MCF 10A (cell line): ENCODE data around the gene GRID1. TPM values are rescaled to one million over a fixed set of nuclear protein-coding genes. Genes with fewer than 3 reads are reported as not detected.

Experiments
- BruUV-seq: library from RNA; stranded (reverse); fragments of 400-500 nt; replicated peaks from 2 replicates; lab custom pipeline; 2021; lab: Mats Ljungman, UMichigan
- CTCF ChIA-PET: fragments of 300-600 bp; sonication (Branson Sonifier 250); formaldehyde crosslinking; extraction: SDS; loops from one replicate; lab custom pipeline; 2021; ENCODE audit warnings: antibody characterized with exemption, inconsistent platforms; lab: Yijun Ruan, JAX
- POLR2A ChIA-PET: fragments of 300-600, 350-650 bp; sonication (Branson Sonifier 250); formaldehyde crosslinking; extraction: SDS; loops from one replicate; lab custom pipeline; 2020; ENCODE audit warnings: antibody characterized with exemption, inconsistent platforms; lab: Yijun Ruan, JAX
- DNase-seq: peaks from one replicate; pipeline ENCODE4 v3.0.0-alpha.2; 2018; ENCODE audit not compliant: unreplicated experiment
- H3K27ac Mint-ChIP-seq: one replicate; pipeline ENCODE4 v1.8.0; 2022; ENCODE audit warnings: mild to moderate bottlenecking, low read depth, mixed read lengths; ENCODE audit not compliant: unreplicated experiment
- H3K27me3 Mint-ChIP-seq: one replicate; pipeline ENCODE4 v1.8.0; 2022; ENCODE audit warnings: mixed read lengths; ENCODE audit not compliant: insufficient read depth, unreplicated experiment
- H3K36me3 Mint-ChIP-seq: one replicate; pipeline ENCODE4 v1.8.0; 2022; ENCODE audit warnings: mild to moderate bottlenecking, moderate library complexity, mixed read lengths; ENCODE audit not compliant: insufficient read depth, unreplicated experiment
- H3K4me1 Mint-ChIP-seq: one replicate; pipeline ENCODE4 v1.8.0; 2022; ENCODE audit warnings: mixed read lengths; ENCODE audit not compliant: insufficient read depth, unreplicated experiment
- H3K4me3 Mint-ChIP-seq: one replicate; pipeline ENCODE4 v1.8.0; 2022; ENCODE audit warnings: mild to moderate bottlenecking, moderate library complexity, mixed read lengths; ENCODE audit not compliant: unreplicated experiment
- H3K9me3 Mint-ChIP-seq: one replicate; pipeline ENCODE4 v1.8.0; 2022; ENCODE audit warnings: mixed read lengths; ENCODE audit not compliant: unreplicated experiment
- intact Hi-C: fragments of 100-400 bp; cut with micrococcal nuclease; formaldehyde crosslinking; loops from 2 replicates; pipeline ENCODE4 v1.14.1; 2022
- total RNA-seq: library from RNA; stranded (reverse); gene quantifications from 2 replicates; pipeline ENCODE4 v1.2.3, GENCODE V29; 2022
- TF ChIP-seq, protein P1 (sequence below): fragments of 200-600 bp; IDR thresholded peaks from one replicate; pipeline ENCODE4 v1.8.0; 2022; ENCODE audit warnings: antibody characterized with exemption, mild to moderate bottlenecking; ENCODE audit not compliant: unreplicated experiment

GRID1 gene
- total RNA-seq, 1 experiment from 2014 or later, result not detected

DNA sequence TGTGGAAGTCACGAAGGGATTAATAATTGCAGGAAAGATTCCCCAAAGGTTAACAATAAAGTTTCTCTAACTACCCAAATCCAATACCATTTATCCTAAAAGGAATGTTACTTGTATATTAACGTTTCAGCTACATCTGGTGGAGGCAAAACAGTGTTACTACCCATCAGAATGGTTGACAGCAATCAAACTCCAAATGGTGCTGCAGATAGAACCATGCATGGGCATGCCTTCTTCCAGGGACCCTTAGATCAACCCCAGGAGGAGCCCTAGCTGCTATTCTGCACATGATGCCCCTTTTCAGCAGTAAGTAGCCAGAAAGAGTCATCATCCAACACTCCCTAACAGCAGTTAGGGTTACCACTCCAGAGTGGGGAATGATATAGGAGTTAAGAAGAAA lies 336.3 kb downstream of the GRID1 start:
- Mint-ChIP-seq H3K4me1 (no peaks in the 10 kb centered on the region), H3K4me3 (no peak overlapping the region), H3K36me3 (no peaks in the 10 kb centered on the region), H3K9me3 (peaks cover 35% of the 10 kb centered on the region), H3K27ac (no peak overlapping the region), H3K27me3 (no peaks in the 10 kb centered on the region)
- DNase-seq, result no peak
- BruUV-seq, result no TSS peak
- ChIA-PET POLR2A (no interaction called here), CTCF (no interaction called here)
- TF ChIP-seq, protein P1, sequence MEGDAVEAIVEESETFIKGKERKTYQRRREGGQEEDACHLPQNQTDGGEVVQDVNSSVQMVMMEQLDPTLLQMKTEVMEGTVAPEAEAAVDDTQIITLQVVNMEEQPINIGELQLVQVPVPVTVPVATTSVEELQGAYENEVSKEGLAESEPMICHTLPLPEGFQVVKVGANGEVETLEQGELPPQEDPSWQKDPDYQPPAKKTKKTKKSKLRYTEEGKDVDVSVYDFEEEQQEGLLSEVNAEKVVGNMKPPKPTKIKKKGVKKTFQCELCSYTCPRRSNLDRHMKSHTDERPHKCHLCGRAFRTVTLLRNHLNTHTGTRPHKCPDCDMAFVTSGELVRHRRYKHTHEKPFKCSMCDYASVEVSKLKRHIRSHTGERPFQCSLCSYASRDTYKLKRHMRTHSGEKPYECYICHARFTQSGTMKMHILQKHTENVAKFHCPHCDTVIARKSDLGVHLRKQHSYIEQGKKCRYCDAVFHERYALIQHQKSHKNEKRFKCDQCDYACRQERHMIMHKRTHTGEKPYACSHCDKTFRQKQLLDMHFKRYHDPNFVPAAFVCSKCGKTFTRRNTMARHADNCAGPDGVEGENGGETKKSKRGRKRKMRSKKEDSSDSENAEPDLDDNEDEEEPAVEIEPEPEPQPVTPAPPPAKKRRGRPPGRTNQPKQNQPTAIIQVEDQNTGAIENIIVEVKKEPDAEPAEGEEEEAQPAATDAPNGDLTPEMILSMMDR, result no peak
- intact Hi-C loops, result no loop called here

DNA sequence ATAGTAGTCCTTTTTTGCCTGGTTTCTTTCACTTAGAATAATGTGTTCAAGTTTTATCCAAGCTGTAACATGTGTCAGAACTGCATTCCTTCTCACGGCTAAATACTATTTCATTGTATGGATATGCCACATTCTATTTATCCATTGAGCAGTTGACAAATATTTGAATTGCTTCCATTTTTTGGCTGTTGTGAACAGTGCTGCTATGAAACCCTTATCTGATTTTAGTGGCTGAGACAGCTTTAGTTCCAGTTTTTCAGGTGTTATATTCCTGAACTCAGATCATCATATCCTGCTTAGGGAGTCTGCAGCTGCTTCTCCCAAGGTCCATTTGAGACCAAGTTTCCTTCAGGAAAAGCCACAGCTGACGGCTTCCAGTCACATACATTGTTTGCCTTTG lies 339.2 kb downstream of the GRID1 start:
- ChIA-PET CTCF (interaction anchor here (0.7 to 1.0 kb wide), 4 partner anchors 14 to 100 kb away, joined by 3 to 4 read pairs (median 3); no protein-coding TSS in a partner anchor), POLR2A (no interaction called here)
- Mint-ChIP-seq H3K27ac (no peak overlapping the region), H3K27me3 (no peaks in the 10 kb centered on the region), H3K9me3 (peaks cover 39% of the 10 kb centered on the region), H3K4me1 (no peaks in the 10 kb centered on the region), H3K36me3 (no peaks in the 10 kb centered on the region), H3K4me3 (no peak overlapping the region)
- no TSS peak for BruUV-seq
- intact Hi-C loops, result no loop called here
- no peak for DNase-seq
- TF ChIP-seq, protein P1, result no peak

DNA sequence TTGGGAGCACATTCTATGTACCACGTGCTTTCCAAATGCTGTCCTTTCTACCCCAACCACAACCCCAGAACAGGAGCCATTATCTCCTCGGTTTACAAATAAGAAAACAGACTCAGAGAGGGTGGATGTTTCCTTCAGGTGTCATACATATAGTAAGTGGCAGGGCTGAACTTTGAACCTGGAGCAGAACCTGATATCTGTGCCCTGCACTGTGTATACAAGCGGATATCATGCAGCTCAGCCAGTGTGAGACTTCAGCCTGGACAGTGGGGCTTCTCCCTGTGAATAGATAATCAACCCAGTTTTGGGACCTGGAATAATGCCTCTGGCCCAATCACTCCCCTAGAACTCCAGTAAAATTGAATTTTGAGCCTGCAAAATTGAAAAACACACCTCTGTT lies 341.1 kb downstream of the GRID1 start:
- H3K36me3 Mint-ChIP-seq, result no peaks in the 10 kb centered on the region
- intact Hi-C loops, result no loop called here
- H3K27me3 Mint-ChIP-seq, result no peaks in the 10 kb centered on the region
- H3K4me3 Mint-ChIP-seq, result no peak overlapping the region
- no peak overlapping the region for H3K27ac Mint-ChIP-seq
- no TSS peak for BruUV-seq
- peaks cover 31% of the 10 kb centered on the region for H3K9me3 Mint-ChIP-seq
- no peaks in the 10 kb centered on the region for H3K4me1 Mint-ChIP-seq
- TF ChIP-seq, protein P1, result no peak
- no peak for DNase-seq
- ChIA-PET POLR2A (no interaction called here), CTCF (no interaction called here)

DNA sequence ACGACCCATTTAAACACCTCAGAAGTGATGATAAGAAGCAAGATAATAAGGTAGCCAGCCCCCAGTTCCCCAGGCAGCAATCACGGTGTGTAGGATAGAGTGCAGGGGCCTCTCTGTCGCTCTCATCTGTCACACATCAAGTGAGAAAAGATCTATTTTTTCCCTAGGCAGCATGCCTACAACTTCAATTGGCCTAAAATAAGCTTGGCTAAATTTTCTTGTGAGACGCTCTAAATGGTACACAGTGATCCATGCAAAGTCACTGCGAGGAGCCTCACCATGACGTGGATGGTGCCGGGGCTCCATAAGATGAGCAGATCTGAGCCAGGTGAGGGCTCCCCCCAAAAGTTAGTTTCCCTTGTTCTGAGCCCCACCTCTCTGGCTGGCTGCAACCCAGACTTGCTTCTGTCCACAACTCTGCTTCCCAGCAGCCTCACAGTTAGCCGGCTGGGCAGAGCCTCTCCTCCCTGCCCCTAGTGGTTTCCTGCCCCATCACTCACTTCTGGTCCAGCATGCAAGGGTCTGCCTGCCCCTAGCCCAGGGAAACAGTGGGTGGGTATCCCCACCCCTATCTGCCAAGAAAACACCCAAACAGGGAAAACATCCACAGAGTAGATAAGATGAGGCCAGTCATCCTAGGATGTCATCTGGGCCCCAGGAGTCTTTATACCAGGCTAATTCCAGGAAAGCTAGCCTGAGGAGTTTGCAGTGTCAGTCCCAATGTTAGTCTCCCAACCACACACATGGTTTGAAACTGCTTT lies 342.1 kb downstream of the GRID1 start:
- no peaks in the 10 kb centered on the region for H3K36me3 Mint-ChIP-seq
- ChIA-PET POLR2A (no interaction called here), CTCF (interaction anchor here (0.5 kb wide), 1 partner anchor 34 kb away, joined by 3 read pairs; no protein-coding TSS in a partner anchor)
- BruUV-seq, result no TSS peak
- peaks cover 31% of the 10 kb centered on the region for H3K9me3 Mint-ChIP-seq
- no peak overlapping the region for H3K27ac Mint-ChIP-seq
- no peaks in the 10 kb centered on the region for H3K27me3 Mint-ChIP-seq
- TF ChIP-seq, protein P1, result no peak
- no peak overlapping the region for H3K4me3 Mint-ChIP-seq
- H3K4me1 Mint-ChIP-seq, result no peaks in the 10 kb centered on the region
- DNase-seq, result no peak
- intact Hi-C loops, result no loop called here
